H9 (cell line): ENCODE measurements around the gene SCN10A. TPM values are rescaled to one million over a fixed set of nuclear protein-coding genes. Genes with fewer than 3 reads are reported as not detected.

Experiments
- DNase-seq: peaks from one replicate; pipeline ENCODE4 v3.0.0-alpha.2; 2017
- H2AFZ ChIP-seq: one replicate; pipeline ENCODE4 v1.6.1; 2013; ENCODE audit warnings: mild to moderate bottlenecking, low read length, control low read depth, moderate library complexity
- H2AK5ac ChIP-seq: 2 replicates; pipeline ENCODE4 v1.6.1; 2013; ENCODE audit warnings: low read length, control low read depth, mixed read lengths; ENCODE audit not compliant: insufficient read length
- H2BK120ac ChIP-seq: one replicate; pipeline ENCODE4 v1.6.1; 2013; ENCODE audit warnings: low read depth, mild to moderate bottlenecking, low read length, control low read depth, inconsistent platforms; ENCODE audit not compliant: poor library complexity, severe bottlenecking
- H2BK12ac ChIP-seq: 2 replicates; pipeline ENCODE4 v1.6.1; 2013; ENCODE audit warnings: low read length, control low read depth, mixed read lengths, low read depth; ENCODE audit not compliant: insufficient read length
- H2BK15ac ChIP-seq: 2 replicates; pipeline ENCODE4 v1.6.1; 2013; ENCODE audit warnings: low read depth, low read length, control low read depth
- H2BK20ac ChIP-seq: one replicate; pipeline ENCODE4 v1.6.1; 2013; ENCODE audit warnings: low read depth, mild to moderate bottlenecking, low read length, control low read depth, inconsistent platforms; ENCODE audit not compliant: poor library complexity, severe bottlenecking
- H2BK5ac ChIP-seq: 2 replicates; pipeline ENCODE4 v1.6.1; 2013; ENCODE audit warnings: low read length, control low read depth, mixed read lengths; ENCODE audit not compliant: insufficient read length
- H3K14ac ChIP-seq: 2 replicates; pipeline ENCODE4 v1.6.1; 2013; ENCODE audit warnings: low read length, control low read depth; ENCODE audit not compliant: insufficient read depth
- H3K18ac ChIP-seq: 2 replicates; pipeline ENCODE4 v1.6.1; 2013; ENCODE audit warnings: low read depth, mild to moderate bottlenecking, mixed read lengths, low read length, control low read depth; ENCODE audit not compliant: insufficient read length
- H3K23ac ChIP-seq: 2 replicates; pipeline ENCODE4 v1.6.1; 2013; ENCODE audit warnings: low read length, control low read depth, mixed read lengths, low read depth; ENCODE audit not compliant: insufficient read length
- H3K23me2 ChIP-seq: 2 replicates; pipeline ENCODE4 v1.6.1; 2013; ENCODE audit warnings: low read depth, mild to moderate bottlenecking, mixed read lengths, low read length, control low read depth; ENCODE audit not compliant: insufficient read length, poor library complexity, severe bottlenecking
- H3K27ac ChIP-seq: 2 replicates; pipeline ENCODE4 v1.5.1; 2013; ENCODE audit warnings: low read length, control low read depth, mixed read lengths, low read depth; ENCODE audit not compliant: insufficient read length
- H3K27me3 ChIP-seq: 2 replicates; pipeline ENCODE4 v1.6.1; 2013; ENCODE audit warnings: low read length, control low read depth, inconsistent platforms; ENCODE audit not compliant: insufficient read depth
- H3K4ac ChIP-seq: 2 replicates; pipeline ENCODE4 v1.6.1; 2013; ENCODE audit warnings: low read depth, mild to moderate bottlenecking, control low read depth, inconsistent platforms, low read length, moderate library complexity
- H3K4me1 ChIP-seq: 2 replicates; pipeline ENCODE4 v1.6.1; 2013; ENCODE audit warnings: low read length, control low read depth, inconsistent platforms; ENCODE audit not compliant: insufficient read depth
- H3K4me2 ChIP-seq: 2 replicates; pipeline ENCODE4 v1.6.1; 2013; ENCODE audit warnings: low read length, control low read depth, mixed read lengths; ENCODE audit not compliant: insufficient read length, insufficient read depth
- H3K56ac ChIP-seq: 2 replicates; pipeline ENCODE4 v1.6.1; 2013; ENCODE audit warnings: low read depth, mild to moderate bottlenecking, mixed read lengths, low read length, control low read depth; ENCODE audit not compliant: insufficient read length
- H3K79me1 ChIP-seq: 2 replicates; pipeline ENCODE4 v1.6.1; 2013; ENCODE audit warnings: low read depth, mild to moderate bottlenecking, moderate library complexity, low read length, control low read depth, inconsistent platforms; ENCODE audit not compliant: insufficient read depth, poor library complexity, severe bottlenecking
- H3K79me2 ChIP-seq: 2 replicates; pipeline ENCODE4 v1.6.1; 2013; ENCODE audit warnings: low read length, control low read depth, inconsistent platforms; ENCODE audit not compliant: insufficient read depth
- H3K9ac ChIP-seq: 2 replicates; pipeline ENCODE4 v1.6.1; 2013; ENCODE audit warnings: low read length, control low read depth, mixed read lengths; ENCODE audit not compliant: insufficient read length; ENCODE audit errors: extremely low read depth
- H3K9me3 ChIP-seq: one replicate; pipeline ENCODE4 v1.6.1; 2013; ENCODE audit warnings: low read depth, low read length, inconsistent platforms; ENCODE audit not compliant: control insufficient read depth
- H3T11ph ChIP-seq: one replicate; pipeline ENCODE4 v1.6.1; 2013; ENCODE audit warnings: mild to moderate bottlenecking, low read length, control low read depth, inconsistent platforms
- H4K20me1 ChIP-seq: one replicate; pipeline ENCODE4 v1.6.1; 2013; ENCODE audit not compliant: control insufficient read depth, insufficient read length, insufficient read depth
- H4K5ac ChIP-seq: 2 replicates; pipeline ENCODE4 v1.6.1; 2013; ENCODE audit warnings: low read depth, mild to moderate bottlenecking, mixed read lengths, low read length, control low read depth; ENCODE audit not compliant: insufficient read length
- H4K8ac ChIP-seq: replicated peaks from 2 replicates; pipeline ENCODE4 v1.6.1; 2013; ENCODE audit warnings: low read length, control low read depth, mixed read lengths, low read depth; ENCODE audit not compliant: insufficient read length
- H4K91ac ChIP-seq: 2 replicates; pipeline ENCODE4 v1.6.1; 2013; ENCODE audit warnings: low read depth, mild to moderate bottlenecking, moderate library complexity, mixed read lengths, low read length, control low read depth; ENCODE audit not compliant: insufficient read length
- H3K27ac Mint-ChIP-seq, 3 experiments: 2 replicates in 2 of 3; 3 replicates in 1 of 3; pipeline ENCODE4 v1.8.0; 2020 to 2021; ENCODE audit warnings: mixed read lengths in 3 of 3, mild to moderate bottlenecking in 1 of 3, moderate library complexity in 1 of 3
- H3K27me3 Mint-ChIP-seq: 2 replicates; pipeline ENCODE4 v1.8.0; 2021; ENCODE audit warnings: low read depth, mild to moderate bottlenecking, moderate library complexity, mixed read lengths
- H3K36me3 Mint-ChIP-seq, 3 experiments: 2 replicates in 2 of 3; 3 replicates in 1 of 3; pipeline ENCODE4 v1.8.0; 2020 to 2021; ENCODE audit warnings: low read depth in 3 of 3, mixed read lengths in 3 of 3; ENCODE audit not compliant: insufficient read depth in 1 of 3
- H3K4me1 Mint-ChIP-seq, 2 experiments: 2 replicates each; pipeline ENCODE4 v1.8.0; 2020; ENCODE audit warnings: mixed read lengths in 2 of 2
- H3K4me3 Mint-ChIP-seq, 2 experiments: 2 replicates in 1 of 2; 3 replicates in 1 of 2; pipeline ENCODE4 v1.8.0; 2020 to 2021; ENCODE audit warnings: mild to moderate bottlenecking in 2 of 2, mixed read lengths in 2 of 2, moderate library complexity in 1 of 2
- H3K9me3 Mint-ChIP-seq, 2 experiments: 2 replicates in 1 of 2; 3 replicates in 1 of 2; pipeline ENCODE4 v1.8.0; 2020; ENCODE audit warnings: mild to moderate bottlenecking in 2 of 2, mixed read lengths in 2 of 2, moderate library complexity in 1 of 2
- CTCF ChIP-seq: fragments of 200-600 bp; sonication (generic); conservative IDR thresholded peaks from 3 replicates; pipeline ENCODE4 v1.8.0; 2021; ENCODE audit warnings: antibody characterized with exemption, mild to moderate bottlenecking
- total RNA-seq: library from RNA; stranded (reverse); gene quantifications from 2 replicates; pipeline ENCODE4 v1.2.1, GENCODE V29; 2021

SCN10A gene
- total RNA-seq, 1 experiment from 2014 or later, result not detected

- Histone ChIP-seq H3K23me2 (no peaks in the 10 kb centered on the region), H2BK120ac (no peak overlapping the region), H3K18ac (no peak overlapping the region), H2AK5ac (no peak overlapping the region), H2BK5ac (no peak overlapping the region), H3T11ph (no peak overlapping the region), H2BK20ac (no peak overlapping the region), H2AFZ (no peak overlapping the region), H3K27me3 (no peaks in the 10 kb centered on the region), H2BK12ac (no peak overlapping the region), H3K27ac (no peak overlapping the region), H3K23ac (no peak overlapping the region), H3K79me2 (no peaks in the 10 kb centered on the region), H4K91ac (no peak overlapping the region), H3K4ac (no peak overlapping the region), H3K56ac (no peak overlapping the region), H3K4me1 (no peaks in the 10 kb centered on the region), H4K5ac (no peak overlapping the region), H4K20me1 (no peaks in the 10 kb centered on the region), H3K9me3 (no peaks in the 10 kb centered on the region), H3K14ac (no peak overlapping the region), H3K79me1 (no peaks in the 10 kb centered on the region), H3K4me2 (no peak overlapping the region), H3K9ac (no peak overlapping the region), H4K8ac (no peak overlapping the region), H2BK15ac (no peak overlapping the region)
- Mint-ChIP-seq H3K4me3 (no peak overlapping the region), H3K27ac (no peak overlapping the region), H3K27me3 (peaks cover 7% of the 10 kb centered on the region), H3K4me1 (peaks cover 5 to 10% of the 10 kb centered on the region in 2 experiments), H3K9me3 (no peaks in the 10 kb centered on the region), H3K36me3 (no peaks in the 10 kb centered on the region)
- no peak for DNase-seq
- no peak for TF ChIP-seq CTCF
Observed at GRCh38 chr3:38740537-38740936, 75.5 kb downstream of the SCN10A start.
